ENCODE measurements around the gene RPL10A.

RPL10A gene

DNA sequence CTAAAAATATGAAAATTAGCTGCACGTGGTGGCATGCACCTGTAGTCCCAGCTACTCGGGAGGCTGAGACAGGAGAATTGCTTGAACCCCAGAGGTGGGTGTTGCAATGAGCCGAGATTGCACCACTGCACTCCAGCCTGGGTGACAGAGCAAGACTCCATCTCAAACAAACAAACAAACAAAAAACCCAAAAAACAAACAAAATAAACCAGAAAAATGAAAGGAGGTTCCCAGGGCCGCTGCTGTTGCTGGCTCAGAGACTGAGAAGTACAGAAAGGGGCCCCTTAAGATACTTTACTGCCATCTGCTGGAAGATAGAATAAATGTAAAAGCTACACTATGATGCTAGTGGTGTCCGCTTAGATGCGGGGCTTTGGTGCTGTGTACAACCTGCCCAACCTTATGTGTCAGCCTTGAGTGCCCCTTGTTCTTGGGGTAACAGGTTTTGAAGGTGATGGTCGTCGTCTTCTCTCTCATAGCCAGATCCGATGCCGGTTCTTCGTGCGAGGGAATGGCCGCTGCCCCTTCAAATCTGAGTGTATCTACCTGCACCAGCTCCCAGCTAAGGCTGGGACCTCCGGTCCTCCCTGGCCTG lies 18.8 kb upstream of the RPL10A start:
- DNase-seq (ENCODE audit: low read depth): no peak

DNA sequence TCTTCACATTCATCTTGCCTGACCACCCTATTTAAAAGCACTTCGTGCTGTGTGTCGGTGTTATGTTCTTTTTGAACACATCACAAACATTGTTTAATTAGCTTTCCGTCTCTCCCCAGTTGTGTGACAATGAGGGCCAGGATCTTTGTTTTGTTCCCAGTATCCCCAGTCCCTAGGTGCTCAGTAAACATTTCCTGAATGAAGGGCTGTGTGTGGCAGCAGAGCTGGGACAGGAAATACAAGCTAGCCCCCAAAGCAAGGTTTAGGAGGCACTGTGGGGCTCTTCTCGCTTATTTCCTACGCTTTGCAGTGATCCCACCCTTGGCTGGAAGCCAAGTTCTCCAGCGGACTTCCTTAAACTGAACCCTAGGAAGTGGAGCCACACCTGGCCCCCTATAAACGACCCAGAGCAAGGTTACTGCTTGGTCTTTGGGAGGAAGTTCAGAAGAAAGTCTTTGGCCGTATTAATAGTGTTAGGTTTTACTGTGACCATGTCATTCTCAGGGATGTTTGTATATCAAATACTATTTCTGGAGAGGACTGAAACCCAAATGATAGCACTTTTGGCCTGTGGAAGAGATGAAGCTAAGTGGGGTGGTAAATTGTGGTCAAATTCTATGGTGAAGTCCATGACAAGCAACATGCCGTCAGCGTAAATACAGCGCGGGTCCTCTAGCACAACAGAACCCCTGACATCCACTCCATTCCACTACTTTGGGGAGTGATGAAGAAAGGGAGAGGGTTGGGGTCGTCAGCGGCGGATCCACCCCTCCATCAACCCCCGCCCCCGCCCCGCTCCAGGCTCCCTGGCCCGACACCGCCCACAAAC lies 16.6 kb upstream of the RPL10A start:
- no peak for DNase-seq (ENCODE audit: low read depth)

DNA sequence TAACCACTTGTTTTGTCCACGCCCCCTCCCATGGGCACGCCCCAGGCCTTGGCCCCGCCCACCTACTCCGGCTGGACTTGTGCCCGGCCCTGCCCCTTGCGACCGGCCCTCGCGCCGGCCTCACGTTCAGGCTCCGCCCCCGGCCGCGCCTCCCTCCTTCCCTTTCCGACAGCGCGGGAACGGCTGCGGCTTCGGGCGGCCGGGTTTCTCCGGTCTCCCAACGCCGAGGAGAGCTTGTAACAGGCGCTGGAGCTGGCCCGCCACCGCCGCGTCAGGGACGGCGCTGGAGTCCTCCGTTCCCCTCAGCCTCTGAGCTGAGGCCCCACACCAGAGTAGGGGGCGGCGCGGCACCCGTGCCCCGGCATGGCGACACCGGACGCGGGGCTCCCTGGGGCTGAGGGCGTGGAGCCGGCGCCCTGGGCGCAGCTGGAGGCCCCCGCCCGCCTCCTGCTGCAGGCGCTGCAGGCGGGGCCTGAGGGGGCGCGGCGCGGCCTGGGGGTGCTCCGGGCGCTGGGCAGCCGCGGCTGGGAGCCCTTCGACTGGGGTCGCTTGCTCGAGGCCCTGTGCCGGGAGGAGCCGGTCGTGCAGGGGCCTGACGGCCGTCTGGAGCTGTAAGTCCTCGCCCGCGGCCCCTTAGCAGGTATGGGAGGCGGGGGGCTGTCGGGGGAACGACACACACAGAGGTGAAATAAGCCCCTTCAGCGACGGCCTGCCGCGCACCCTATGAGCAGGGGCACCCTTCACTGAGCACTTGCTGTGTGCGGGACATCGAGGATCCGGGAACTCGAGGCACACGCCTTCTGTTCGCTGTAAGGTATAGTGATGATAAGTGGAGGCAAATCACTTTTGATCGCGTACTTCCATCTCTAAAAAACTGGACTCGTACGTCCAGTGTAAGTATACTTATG lies 15.8 kb upstream of the RPL10A start, which contains the start of gene FANCE:
TSS of gene FANCE (plus strand) at position 156 of the 908 bp plus-strand sequence. CDS start at position 364, 208 bp downstream.
- peak; percentile 82 for DNase-seq (ENCODE audit: low read depth)

DNA sequence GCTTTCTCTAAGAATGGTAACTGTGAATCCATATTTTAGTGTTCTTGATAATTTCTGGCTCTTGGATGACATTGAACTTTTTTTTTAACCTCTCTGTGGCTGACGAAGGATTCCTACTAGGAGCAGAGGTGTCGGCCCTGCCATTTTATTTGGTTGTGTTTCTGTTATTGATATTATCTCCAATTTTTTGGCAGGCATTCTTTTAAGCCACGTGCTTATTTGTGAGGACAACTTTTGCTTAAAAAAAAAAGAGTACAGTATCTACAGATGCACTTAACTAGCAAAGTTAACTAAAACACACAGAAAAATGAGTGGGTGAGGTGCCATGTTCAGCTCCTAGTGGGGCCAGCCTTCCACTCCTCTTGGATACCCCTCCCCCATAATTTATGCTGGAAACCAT lies 15.0 kb upstream of the RPL10A start:
- no peak for DNase-seq (ENCODE audit: low read depth)

DNA sequence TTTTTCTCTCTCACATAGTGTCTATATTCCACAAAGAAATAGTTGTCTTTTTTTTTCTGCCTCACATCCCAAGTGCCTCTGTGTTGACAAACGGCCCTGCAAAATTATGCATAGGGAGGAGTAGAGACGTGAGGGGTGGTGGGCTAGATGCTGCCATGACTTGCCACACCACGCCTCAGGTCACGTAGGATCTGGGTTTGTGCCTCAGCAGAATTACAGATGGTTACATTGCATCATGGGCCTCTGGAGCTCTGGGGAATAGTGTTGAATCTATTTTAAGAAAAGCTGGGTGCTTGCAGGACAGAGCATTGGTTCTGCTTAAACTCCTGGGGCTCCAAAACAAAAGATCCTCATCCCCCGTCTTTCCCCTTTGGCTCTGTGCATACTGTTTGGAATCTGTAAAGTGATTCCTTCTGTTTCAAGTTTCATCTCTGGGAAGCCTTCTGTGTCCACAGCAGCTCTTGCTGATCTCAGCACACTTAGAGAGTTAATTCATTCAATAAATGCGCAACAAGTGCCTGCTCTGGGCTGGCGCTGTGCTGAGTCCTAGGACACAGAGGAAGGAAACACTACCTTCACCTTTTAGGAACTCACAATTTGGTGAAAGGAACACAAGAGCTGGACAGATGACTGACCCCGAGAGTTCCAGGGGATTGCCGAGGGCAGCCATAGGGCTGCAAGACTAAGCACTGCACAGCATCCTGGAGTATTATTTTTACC lies 13.7 kb upstream of the RPL10A start:
- DNase-seq (ENCODE audit: low read depth): no peak

DNA sequence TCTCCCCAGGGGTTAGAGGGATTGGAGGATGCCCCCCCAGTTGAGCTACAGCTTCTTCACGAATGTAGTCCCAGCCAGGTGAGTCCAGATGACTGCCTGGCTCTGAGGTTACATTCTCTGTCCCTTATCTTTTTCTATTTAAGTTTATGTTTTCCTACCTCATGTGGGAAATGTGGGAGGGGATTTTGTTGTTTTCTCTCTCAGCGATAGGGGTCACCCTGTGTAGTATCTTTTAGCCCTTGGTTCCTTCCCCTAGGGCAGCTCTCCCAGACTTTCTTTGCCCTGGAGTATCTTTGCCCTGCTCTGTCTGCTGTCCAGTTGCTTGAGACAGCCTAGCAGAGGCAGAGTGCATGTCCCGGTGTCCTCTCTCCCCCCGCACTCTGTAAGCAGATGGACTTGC lies 10.3 kb upstream of the RPL10A start:
- DNase-seq (ENCODE audit: low read depth): no peak

DNA sequence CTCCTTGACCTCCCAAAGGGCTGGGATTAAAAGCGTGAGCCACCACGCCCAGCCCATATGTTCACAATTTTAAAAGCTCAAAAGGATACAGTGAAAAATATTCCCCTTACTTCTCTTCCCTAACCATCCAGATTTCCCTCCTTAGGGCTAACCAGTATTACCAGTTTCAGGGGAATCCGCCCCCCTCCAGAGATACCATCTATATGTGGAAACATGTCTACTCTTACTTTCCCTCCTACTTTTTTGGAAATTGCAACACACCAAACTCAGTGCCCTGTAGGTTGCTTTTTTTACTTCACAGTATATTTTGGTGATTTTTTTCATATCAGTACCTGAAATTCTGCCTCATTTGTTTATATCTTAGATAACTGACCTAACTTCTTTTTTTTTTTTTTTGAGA lies 6.9 kb upstream of the RPL10A start:
- DNase-seq (ENCODE audit: low read depth): no peak

DNA sequence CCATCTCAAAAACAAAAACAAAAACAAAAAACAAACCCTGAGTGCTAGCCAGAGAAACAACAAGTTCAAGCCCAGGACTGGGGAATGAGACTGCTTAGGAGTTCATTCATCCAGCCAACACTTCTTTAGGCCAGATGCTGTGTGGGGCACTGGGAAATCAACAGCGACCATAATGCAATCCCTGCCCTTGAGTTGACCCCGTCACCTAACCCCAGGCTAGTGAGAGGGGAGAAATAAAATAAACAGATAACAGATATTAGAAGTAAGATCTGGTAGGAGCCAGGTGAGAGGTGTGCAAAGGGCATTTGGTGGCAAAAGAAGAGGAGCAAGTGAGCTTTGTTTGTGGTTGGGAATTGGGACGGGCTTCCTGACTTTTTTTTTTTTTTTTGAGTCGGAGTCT lies 4.9 kb upstream of the RPL10A start:
- no peak for DNase-seq (ENCODE audit: low read depth)

DNA sequence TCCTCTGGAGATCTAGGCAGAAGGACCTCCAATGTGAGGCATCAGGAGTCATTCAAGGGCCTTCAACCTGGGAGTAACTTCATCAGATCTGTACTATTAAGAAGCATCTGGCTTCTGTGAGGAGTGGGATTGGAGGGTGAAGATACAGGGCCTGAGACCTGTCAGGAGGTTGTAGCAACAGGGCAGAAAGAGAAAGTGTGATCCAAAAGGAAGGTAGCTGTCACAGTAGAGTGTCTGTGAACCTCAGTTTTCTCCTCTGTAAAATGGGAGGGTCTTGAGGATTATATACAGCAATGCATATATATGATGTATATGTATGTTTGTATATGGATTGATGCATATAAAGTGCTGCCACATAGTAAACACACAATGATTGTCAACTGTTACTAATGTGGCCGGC lies 2.6 kb upstream of the RPL10A start:
- no peak for DNase-seq (ENCODE audit: low read depth)

DNA sequence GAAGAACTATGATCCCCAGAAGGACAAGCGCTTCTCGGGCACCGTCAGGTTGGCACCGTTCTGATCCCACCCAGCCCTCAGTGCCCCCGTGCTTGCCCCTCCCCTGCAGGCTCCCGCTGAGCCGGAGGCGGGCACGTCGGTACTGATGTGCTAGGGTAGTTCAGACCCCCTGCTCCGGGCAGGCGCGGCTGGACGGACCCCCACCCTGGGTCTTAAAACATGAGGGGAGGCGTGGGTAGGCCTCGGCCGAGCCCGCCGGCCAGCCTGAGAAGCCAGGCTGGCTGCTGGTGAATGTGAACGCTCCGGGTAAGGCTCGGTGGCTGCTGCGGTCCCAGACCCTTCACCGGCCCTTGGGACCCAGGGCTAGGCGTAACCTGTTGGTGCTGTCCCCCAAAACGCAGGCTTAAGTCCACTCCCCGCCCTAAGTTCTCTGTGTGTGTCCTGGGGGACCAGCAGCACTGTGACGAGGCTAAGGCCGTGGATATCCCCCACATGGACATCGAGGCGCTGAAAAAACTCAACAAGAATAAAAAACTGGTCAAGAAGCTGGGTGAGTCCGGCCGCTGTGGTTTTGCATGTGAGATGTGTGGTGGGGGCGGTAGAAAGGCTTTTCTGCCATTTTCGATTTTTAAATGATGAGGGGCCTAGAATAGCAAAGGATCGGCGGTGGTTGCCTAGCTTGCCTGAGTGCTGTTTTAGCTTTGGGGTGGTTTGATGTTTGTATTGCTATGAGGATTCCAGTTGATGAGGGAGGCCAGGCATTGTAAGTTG lies 964 bp downstream of the RPL10A start:
- DNase-seq (ENCODE audit: low read depth): no peak

DNA sequence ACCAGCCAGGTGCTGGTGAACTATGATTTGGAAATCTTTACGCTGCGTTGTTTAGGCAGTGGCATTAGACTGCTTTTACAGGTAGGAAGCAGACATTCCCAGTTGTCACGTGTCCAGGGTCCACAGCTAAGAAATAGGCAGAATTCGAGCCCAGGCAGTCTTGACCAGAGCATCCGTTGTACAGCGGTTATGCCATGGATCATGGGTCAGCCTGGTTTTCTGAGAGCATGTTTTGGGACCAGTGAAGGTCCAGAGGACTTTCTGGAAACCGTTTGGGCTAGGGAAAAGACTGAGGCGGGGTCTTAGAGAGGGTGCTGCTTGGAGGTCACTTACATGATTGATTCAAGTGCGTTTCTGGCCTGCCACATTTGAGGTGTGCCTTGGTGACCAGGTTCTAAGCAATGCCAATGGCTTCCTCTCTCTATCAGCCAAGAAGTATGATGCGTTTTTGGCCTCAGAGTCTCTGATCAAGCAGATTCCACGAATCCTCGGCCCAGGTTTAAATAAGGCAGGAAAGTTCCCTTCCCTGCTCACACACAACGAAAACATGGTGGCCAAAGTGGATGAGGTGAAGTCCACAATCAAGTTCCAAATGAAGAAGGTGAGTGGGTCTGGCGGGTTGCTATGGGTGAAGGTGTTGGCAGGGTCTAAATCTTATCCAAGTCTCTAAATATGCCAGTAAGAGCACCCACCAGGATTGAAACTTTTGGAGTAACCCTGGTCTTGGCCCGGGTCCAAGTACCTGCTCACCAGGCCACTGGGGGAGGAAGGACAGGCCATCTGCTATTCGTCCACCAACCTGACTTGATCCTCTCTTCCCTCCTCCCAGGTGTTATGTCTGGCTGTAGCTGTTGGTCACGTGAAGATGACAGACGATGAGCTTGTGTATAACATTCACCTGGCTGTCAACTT lies 1.8 kb downstream of the RPL10A start:
- no peak for DNase-seq (ENCODE audit: low read depth)

DNA sequence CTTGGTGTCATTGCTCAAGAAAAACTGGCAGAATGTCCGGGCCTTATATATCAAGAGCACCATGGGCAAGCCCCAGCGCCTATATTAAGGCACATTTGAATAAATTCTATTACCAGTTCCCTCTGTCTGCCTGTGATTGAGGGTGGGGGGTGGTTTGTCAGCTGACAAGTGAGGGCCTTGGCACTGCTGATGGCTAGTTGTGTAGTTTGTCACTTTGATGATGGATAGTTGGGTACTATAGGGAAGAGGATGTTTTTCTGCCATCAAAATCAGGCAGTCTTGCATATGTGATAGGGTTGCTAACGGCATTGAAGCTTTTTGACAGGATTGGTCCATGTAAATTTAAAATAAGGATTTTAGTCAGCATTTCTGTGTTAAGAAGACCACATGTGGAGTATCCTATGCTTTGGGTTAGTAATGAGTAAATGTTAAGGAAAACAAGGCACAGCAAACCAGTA lies 2.5 kb downstream of the RPL10A start:
- no peak for DNase-seq (ENCODE audit: low read depth)

DNA sequence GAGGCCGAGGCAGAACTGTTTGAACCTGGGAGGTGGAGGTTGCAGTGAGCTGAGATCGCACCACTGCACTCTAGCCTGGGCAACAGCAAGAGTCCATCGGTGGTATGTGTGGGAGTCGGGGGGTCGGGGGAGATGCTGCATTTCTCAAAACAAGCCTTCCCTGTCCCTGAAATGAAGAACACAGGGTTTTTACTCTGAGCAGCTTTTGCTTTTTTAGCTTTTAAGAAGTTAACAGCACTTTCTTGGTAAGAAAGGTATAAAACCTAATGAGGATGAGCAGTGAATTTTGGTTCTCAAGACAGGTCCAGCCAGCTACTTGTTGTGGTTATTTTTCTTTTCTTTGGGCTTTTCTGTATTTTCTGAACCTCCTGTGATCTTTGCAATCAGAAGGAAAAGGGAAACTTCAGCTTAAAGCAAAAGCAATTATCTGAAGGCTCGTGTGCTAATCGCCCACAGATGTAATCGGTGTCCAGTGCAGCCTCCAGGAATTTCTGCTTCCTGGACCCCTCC lies 3.7 kb downstream of the RPL10A start:
- no peak for DNase-seq (ENCODE audit: low read depth)

DNA sequence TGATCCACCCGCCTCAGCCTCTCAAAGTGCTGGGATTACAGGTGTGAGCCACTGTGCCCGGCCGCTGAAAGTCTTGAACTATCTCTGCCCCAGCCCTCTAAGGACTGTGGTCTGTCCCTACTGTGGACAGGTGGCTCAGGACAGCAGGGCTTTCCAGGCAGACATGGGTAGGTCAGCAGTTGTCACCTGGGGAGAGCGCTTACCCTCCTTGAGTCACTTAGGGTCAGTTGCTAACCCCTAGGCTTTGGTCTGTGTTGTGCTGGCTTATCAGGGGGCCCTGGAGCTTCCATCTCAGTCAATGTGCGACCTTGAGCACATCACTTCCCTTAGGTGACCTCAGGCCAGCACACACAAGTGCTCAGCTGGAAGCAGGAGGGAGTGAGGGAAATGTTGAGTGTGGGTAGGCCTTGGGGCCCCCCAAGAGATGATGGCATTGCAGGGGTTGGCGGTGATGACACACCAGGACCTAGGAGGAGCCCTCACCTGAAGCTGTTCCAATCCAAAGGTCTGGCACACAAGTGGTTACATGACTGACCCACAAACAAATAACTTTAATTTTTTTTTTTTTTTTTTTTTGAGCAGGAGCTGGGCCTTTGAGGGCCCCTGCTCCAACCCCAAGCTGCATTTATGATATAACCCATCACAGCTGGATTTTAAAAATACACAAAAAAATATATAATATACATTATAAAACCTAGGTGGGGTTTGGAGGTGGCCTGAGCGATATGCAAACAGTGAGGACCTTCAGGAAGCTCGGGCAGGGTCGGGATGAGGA lies 5.1 kb downstream of the RPL10A start:
- no peak for DNase-seq (ENCODE audit: low read depth)

DNA sequence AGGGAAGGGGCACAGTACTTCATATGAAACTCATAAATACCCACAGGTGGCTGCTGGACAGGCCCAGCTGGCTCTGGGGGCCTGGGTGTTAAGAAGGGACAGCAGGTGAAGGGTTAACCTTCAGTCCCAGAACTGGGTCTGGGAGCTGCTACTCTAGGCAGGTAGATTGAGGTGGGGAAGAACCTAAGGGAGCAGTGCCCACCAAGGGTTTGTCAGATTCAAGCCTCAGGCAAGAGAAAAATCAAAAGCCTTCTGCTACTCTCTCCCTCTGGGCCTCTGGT lies 5.6 kb downstream of the RPL10A start:
- no peak for DNase-seq (ENCODE audit: low read depth)

DNA sequence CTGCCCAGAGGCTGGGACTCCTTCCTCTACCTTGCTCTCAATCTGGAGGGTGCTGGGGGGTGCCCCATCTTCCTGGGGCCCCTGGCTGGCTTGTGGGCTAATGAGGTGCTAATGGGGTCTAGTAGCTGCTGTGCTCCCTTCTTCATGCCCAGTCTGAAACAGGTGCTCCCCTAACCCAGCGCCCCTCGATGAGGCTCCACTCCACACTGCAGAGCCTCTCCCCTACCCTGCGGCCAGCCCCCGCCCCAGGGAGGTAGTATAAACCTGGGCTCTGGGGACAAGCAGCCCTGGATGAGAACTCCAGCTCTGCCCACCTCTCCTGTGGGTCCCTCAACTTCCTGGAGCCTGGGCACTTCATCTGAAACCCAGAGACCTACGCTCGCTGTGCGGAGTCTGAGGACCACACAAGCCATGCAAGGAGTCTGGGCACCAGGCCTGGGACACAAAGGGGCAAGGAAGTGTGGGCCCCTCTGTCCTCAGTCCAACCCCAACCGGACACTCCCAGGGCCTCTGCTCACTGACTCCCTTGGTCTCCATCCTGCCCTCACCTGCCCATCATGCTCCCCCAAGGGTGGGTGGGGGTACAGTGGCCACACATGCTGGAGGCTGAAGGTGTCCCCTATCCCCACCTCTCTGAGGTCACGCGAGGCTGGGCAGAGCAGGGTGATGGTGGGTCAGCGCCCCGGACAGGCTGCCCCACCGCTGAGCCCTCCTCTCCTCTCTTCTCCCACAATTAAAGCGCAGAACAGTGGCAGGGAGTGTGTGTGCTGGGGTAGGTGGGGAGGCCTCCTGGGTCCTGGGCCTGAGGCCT lies 6.1 kb downstream of the RPL10A start:
- no peak for DNase-seq (ENCODE audit: low read depth)

DNA sequence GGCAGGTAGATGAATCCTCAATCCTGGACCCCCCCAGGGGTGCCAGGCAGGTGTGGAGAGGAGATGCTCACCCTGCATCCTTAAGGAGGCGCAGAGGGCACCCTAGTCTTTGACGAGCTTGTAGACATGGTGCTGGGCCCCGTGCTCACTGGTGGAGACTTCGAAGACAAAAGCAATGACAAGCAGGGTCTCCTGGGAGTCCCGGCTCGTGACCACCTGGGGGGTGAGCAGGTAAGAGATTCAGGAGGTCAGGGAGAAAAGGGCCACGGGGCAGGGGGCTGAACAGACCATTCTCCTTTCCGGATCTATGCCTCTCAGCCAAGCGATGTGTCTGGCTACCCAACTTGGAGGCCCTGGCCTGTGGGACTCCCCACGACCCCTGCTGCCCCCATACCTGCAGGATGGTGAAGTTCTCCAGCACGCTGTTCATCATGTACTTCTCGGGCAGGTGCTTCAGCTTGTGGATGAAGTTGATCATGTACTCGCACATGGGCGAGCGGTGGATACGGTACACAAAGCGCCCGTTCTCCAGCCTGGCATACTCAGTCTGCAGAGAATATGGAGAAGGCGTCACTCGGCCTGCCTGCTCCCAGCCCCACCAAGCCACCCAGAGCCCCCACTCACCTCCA lies 6.9 kb downstream of the RPL10A start:
- no peak for DNase-seq (ENCODE audit: low read depth)

DNA sequence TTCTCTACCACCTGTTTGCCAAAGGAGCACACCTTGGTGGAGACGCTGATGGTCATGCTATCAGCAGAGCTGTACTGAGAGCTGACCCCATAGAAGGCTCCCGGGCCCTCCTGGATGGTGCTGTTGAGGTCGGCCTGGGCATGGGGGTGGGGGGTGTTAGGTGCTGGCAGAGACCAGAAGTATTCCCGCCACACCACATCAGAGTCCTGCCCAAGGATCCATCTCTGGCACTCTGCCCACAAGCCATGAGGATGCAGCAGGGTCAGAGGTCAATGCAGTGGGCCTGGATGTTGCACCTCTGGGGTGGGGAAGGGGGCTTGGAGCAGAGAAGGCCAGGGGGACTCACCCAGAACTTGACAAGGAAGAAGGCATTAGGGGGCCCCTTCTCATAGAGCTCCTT lies 7.4 kb downstream of the RPL10A start:
- no peak for DNase-seq (ENCODE audit: low read depth)
